Right lobe of liver (tissue), 6 donors: ENCODE measurements around the gene FRMD4B. TPM values are rescaled to one million over a fixed set of nuclear protein-coding genes. Genes with fewer than 3 reads are reported as not detected.

ENCODE experiments used
- ATAC-seq, 4 donors: fragments of 200-7000 bp; cut with Tn5 transposase; one replicate each; pipeline ENCODE4 v1.9.1; 2020; ENCODE audit warnings: mild to moderate bottlenecking in 4 of 4, moderate library complexity in 4 of 4
- DNase-seq, 3 donors: peaks; one replicate each; pipeline ENCODE4 v3.0.0-alpha.2; 2020
- H3K27ac ChIP-seq, 3 donors: fragments of 200-600 bp; one replicate each; pipeline ENCODE4 v1.8.0; 2022
- H3K27me3 ChIP-seq, 2 donors: fragments of 200-600 bp; one replicate each; pipeline ENCODE4 v1.8.0; 2022
- H3K36me3 ChIP-seq, 4 donors: fragments of 200-600 bp; sonication (generic) in 1 of 4; one replicate each; pipeline versions ENCODE4 v1.5.1 to v1.8.0; 2017 to 2022; ENCODE audit warnings: control low read depth in 1 of 4
- H3K4me1 ChIP-seq, 4 donors: fragments of 200-600 bp; sonication (generic) in 1 of 4; one replicate each; pipeline versions ENCODE4 v1.5.1 to v1.8.0; 2017 to 2022; ENCODE audit warnings: control low read depth in 1 of 4
- H3K4me3 ChIP-seq, 3 donors: fragments of 200-600 bp; one replicate each; pipeline ENCODE4 v1.8.0; 2022
- H3K9me3 ChIP-seq, 4 donors: fragments of 200-600 bp; sonication (generic) in 1 of 4; one replicate each; pipeline versions ENCODE4 v1.5.1 to v1.8.0; 2017 to 2022; ENCODE audit warnings: control low read depth in 1 of 4
- CTCF ChIP-seq, 4 donors: fragments of 200-600 bp in 3 of 4; fragments of 450-650 bp in 1 of 4; IDR thresholded peaks; one replicate each; pipeline versions ENCODE4 v1.5.1 to v1.8.0; 2016 to 2022; ENCODE audit warnings: antibody characterized with exemption in 4 of 4, mild to moderate bottlenecking in 2 of 4
- POLR2A ChIP-seq: fragments of 450-650 bp; IDR thresholded peaks from one replicate; pipeline ENCODE4 v1.6.1; 2017; ENCODE audit warnings: antibody characterized with exemption, mild to moderate bottlenecking
- WGBS: methylation state at CpG from one replicate; pipeline ENCODE4 v1.1.6; 2018; ENCODE audit warnings: low coverage, low lambda C conversion rate; ENCODE audit not compliant: insufficient coverage; ENCODE audit errors: missing lambda C conversion rate; 5-methylcytosine and 5-hydroxymethylcytosine counted together
- intact Hi-C, 2 donors: fragments of 100-400 bp; cut with DNase I; formaldehyde crosslinking; loops; one replicate each; pipeline versions ENCODE4 v1.11.2 to v1.14.1; 2022
- total RNA-seq, 6 experiments: library from RNA; depleted of rRNA in 2 of 6; stranded (reverse); fragments of >200 nt in 2 of 6; fragmentation: NEBNext Ultra II Directional in 3 of 6; extraction: Animal tissue kit (Norgen Biotek cat#: 25700) in 3 of 6; gene quantifications; one replicate each; pipeline versions ENCODE4 v1.1.0 to v1.2.4, GENCODE V29; 2016 to 2023
- donor health status: DM: no; HTN: yes; CAD: no.
- donor health status: DM: no; HTN: no; CAD: no.
- donor health status: DM: no; HTN: no; CAD: no.
- donor health status: DM: no; HTN: yes; CAD: no.
- donor health status: DM: no; HTN: yes; CAD: no.

FRMD4B gene
- total RNA-seq, 6 experiments from 2014 or later = 9.2 to 21.0 (median 12.3) TPM

GRCh38 chr3:69251078-69251805, 134.6 kb downstream of the FRMD4B start:
- Histone ChIP-seq H3K36me3 (no peaks in the 10 kb centered on the region), H3K4me3 (no peak overlapping the region), H3K27ac (no peak overlapping the region), H3K27me3 (no peaks in the 10 kb centered on the region), H3K9me3 (no peaks in the 10 kb centered on the region), H3K4me1 (peaks cover 0 to 36% (median 7%) of the 10 kb centered on the region in 4 donors)
- DNase-seq (no peak), ATAC-seq (no peak)
- WGBS = 57% methylated on average over 6 of the region's 6 CpGs
- intact Hi-C loops = no loop called here
- no peak for TF ChIP-seq CTCF (IDR thresholded peaks at IDR 0.05)
- TF ChIP-seq POLR2A = no peak

GRCh38 chr3:69250014-69250413, 135.9 kb downstream of the FRMD4B start:
- TF ChIP-seq POLR2A = peak; percentile 54
- no peak for TF ChIP-seq CTCF (IDR thresholded peaks at IDR 0.05)
- Histone ChIP-seq H3K9me3 (no peaks in the 10 kb centered on the region), H3K4me1 (peaks cover 0 to 33% (median 4%) of the 10 kb centered on the region in 4 donors), H3K27me3 (no peaks in the 10 kb centered on the region), H3K27ac (peak overlapping the region; percentile 24 to 66 (median 45)), H3K36me3 (no peaks in the 10 kb centered on the region), H3K4me3 (peak overlapping the region; percentile 29 to 55 (median 46))
- 27% methylated on average over 7 of the region's 8 CpGs for WGBS
- ATAC-seq (peak; percentile 82 to 91 (median 84)), DNase-seq (peak; percentile 49 to 85 (median 61))
- intact Hi-C loops = no loop called here

- ATAC-seq = no peak
- intact Hi-C loops = no loop called here
Measured at GRCh38 chr3:69249001-69249400, 136.9 kb downstream of the FRMD4B start.

GRCh38 chr3:69248436-69248835, 137.5 kb downstream of the FRMD4B start:
- no peaks in the 10 kb centered on the region for H3K36me3 ChIP-seq
- H3K9me3 ChIP-seq = no peaks in the 10 kb centered on the region
- ATAC-seq = peak; percentile 78 to 87 (median 80)
- peak overlapping the region; percentile 24 to 66 (median 45) for H3K27ac ChIP-seq
- H3K4me3 ChIP-seq = peak overlapping the region in 2 of 3 donors; percentile 46 to 55
- H3K27me3 ChIP-seq = no peaks in the 10 kb centered on the region
- DNase-seq = peak in 1 of 3 donors; percentile 70
- peaks cover 0 to 33% (median 4%) of the 10 kb centered on the region in 4 donors for H3K4me1 ChIP-seq
- intact Hi-C loops = no loop called here
- TF ChIP-seq POLR2A (peak; percentile 44), CTCF (IDR thresholded peaks at IDR 0.05) (no peak)
- WGBS = 27% methylated on average over 8 of the region's 8 CpGs

More at GRCh38 chr3:69249001-69249400, 136.9 kb downstream of the FRMD4B start:
- 36% methylated on average over 2 of the region's 2 CpGs for WGBS
- Histone ChIP-seq H3K27me3 (no peaks in the 10 kb centered on the region), H3K36me3 (no peaks in the 10 kb centered on the region), H3K4me3 (peak overlapping the region; percentile 29 to 55 (median 46)), H3K4me1 (peaks cover 0 to 33% (median 4%) of the 10 kb centered on the region in 4 donors), H3K9me3 (no peaks in the 10 kb centered on the region), H3K27ac (peak overlapping the region; percentile 24 to 66 (median 45))
- DNase-seq = no peak
- TF ChIP-seq CTCF (IDR thresholded peaks at IDR 0.05) (no peak), POLR2A (no peak)
